K562 (cell line): Measurements from ENCODE around the gene RNF144A. TPM values are rescaled to one million over a fixed set of nuclear protein-coding genes. Genes with fewer than 3 reads are reported as not detected.

ENCODE experiments used
- ATAC-seq: fragments of 200-7000 bp; cut with Tn5 transposase; 3 replicates; pipeline ENCODE4 v1.9.1; 2020; ENCODE audit warnings: moderate library complexity
- BruUV-seq: library from RNA; stranded (reverse); fragments of 400-500 nt; replicated peaks from 2 replicates; lab custom pipeline; 2021; lab: Mats Ljungman, UMichigan
- CTCF ChIA-PET: fragments of 300-600 bp; formaldehyde crosslinking; extraction: SDS; loops from one replicate; lab custom pipeline; 2021; ENCODE audit warnings: low intra/inter-chr PET ratio; lab: Yijun Ruan, JAX
- POLR2A ChIA-PET: fragments of 300-600, 350-650 bp; sonication (Branson Sonifier 250); formaldehyde crosslinking; extraction: SDS; loops from one replicate; lab custom pipeline; 2021; ENCODE audit warnings: antibody characterized with exemption, inconsistent platforms; lab: Yijun Ruan, JAX
- DNase-seq, 4 experiments: peaks; one replicate each; pipeline versions ENCODE4 v3.0.0 to v3.0.0-alpha.2; 2011 to 2018; ENCODE audit warnings: low spot score in 3 of 4, mixed read lengths in 3 of 4; ENCODE audit errors: extremely low read depth in 1 of 4
- FAIRE-seq: peaks from 2 replicates; lab custom pipeline; 2011; peaks lifted over from hg19 to GRCh38; lab: Jason Lieb, UNC
- H2AFZ ChIP-seq: 2 replicates; pipeline ENCODE4 v1.6.0; 2011; ENCODE audit warnings: low read depth, low read length, control low read depth, inconsistent platforms
- H3K27ac ChIP-seq: fragments of 200-600 bp; 3 replicates; pipeline ENCODE4 v1.8.0; 2011; ENCODE audit warnings: low read depth, mild to moderate bottlenecking, control low read depth, inconsistent platforms, low read length, moderate library complexity, mixed read lengths; ENCODE audit errors: extremely low read depth
- H3K27me3 ChIP-seq, 2 experiments: fragments of 300-600 bp in 1 of 2; 2 replicates in 1 of 2; 3 replicates in 1 of 2; pipeline versions ENCODE4 v1.6.0 to v1.8.0; 2011; ENCODE audit warnings: inconsistent platforms in 2 of 2, low read length in 2 of 2, mild to moderate bottlenecking in 1 of 2, mixed read lengths in 1 of 2, moderate library complexity in 1 of 2; ENCODE audit not compliant: control insufficient read depth in 2 of 2, insufficient read depth in 2 of 2
- H3K36me3 ChIP-seq: fragments of 300-600 bp; 3 replicates; pipeline ENCODE4 v1.8.0; 2011; ENCODE audit warnings: mild to moderate bottlenecking, low read length, inconsistent platforms; ENCODE audit not compliant: control insufficient read depth, insufficient read depth
- H3K4me1 ChIP-seq, 2 experiments: fragments of 200-600 bp in 1 of 2; replicated peaks in 1 of 2; 2 replicates in 1 of 2; 3 replicates in 1 of 2; pipeline versions ENCODE4 v1.5.1 to v1.8.0; 2011; ENCODE audit warnings: inconsistent platforms in 2 of 2, low read length in 2 of 2, mild to moderate bottlenecking in 1 of 2, mixed read lengths in 1 of 2, moderate library complexity in 1 of 2; ENCODE audit not compliant: control insufficient read depth in 2 of 2, insufficient read depth in 2 of 2
- H3K4me2 ChIP-seq: 2 replicates; pipeline ENCODE4 v1.6.1; 2011; ENCODE audit warnings: low read length, control low read depth, inconsistent platforms, mixed read lengths; ENCODE audit not compliant: insufficient read depth
- H3K4me3 ChIP-seq: fragments of 200-600 bp; sonication (generic), shearing (Covaris generic); 2 replicates; pipeline ENCODE4 v1.5.1; 2016; ENCODE audit warnings: control low read depth, inconsistent platforms
- H3K79me2 ChIP-seq: fragments of 200-600 bp; 3 replicates; pipeline ENCODE4 v1.8.0; 2011; ENCODE audit warnings: low read length, inconsistent platforms; ENCODE audit not compliant: control insufficient read depth, insufficient read depth
- H3K9ac ChIP-seq, 2 experiments: 2 replicates each; pipeline versions ENCODE4 v1.6.0 to v1.6.1; 2011; ENCODE audit warnings: low read depth in 2 of 2, low read length in 2 of 2, control low read depth in 1 of 2, inconsistent platforms in 1 of 2, mild to moderate bottlenecking in 1 of 2, mixed read lengths in 1 of 2; ENCODE audit not compliant: insufficient read depth in 1 of 2
- H3K9me1 ChIP-seq: one replicate; pipeline ENCODE4 v1.6.0; 2011; ENCODE audit warnings: inconsistent platforms, mild to moderate bottlenecking, low read length, moderate library complexity; ENCODE audit not compliant: control insufficient read depth, insufficient read depth
- H3K9me3 ChIP-seq: replicated peaks from 2 replicates; pipeline ENCODE4 v1.5.1; 2011; ENCODE audit warnings: low read depth, low read length, inconsistent platforms; ENCODE audit not compliant: control insufficient read depth, insufficient read depth
- H4K20me1 ChIP-seq: replicated peaks from 2 replicates; pipeline ENCODE4 v1.6.1; 2011; ENCODE audit warnings: low read length, inconsistent platforms, mixed read lengths; ENCODE audit not compliant: control insufficient read depth, insufficient read depth
- CTCF ChIP-seq, 3 experiments: IDR thresholded peaks in 2 of 3; conservative IDR thresholded peaks in 1 of 3; 2 replicates each; pipeline ENCODE4 v1.5.1; 2011 to 2012; ENCODE audit warnings: low read length in 3 of 3, mild to moderate bottlenecking in 3 of 3, control low read depth in 2 of 3, improper control_type of control experiment in 1 of 3, inconsistent platforms in 1 of 3, low read depth in 1 of 3, mixed read lengths in 1 of 3, moderate library complexity in 1 of 3; ENCODE audit not compliant: insufficient read depth in 2 of 3
- HDAC1 ChIP-seq, 2 experiments: fragments of 450-650 bp; IDR thresholded peaks; 2 replicates each; pipeline ENCODE4 v1.6.1; 2016 to 2017; ENCODE audit warnings: inconsistent platforms in 1 of 2, mild to moderate bottlenecking in 1 of 2, moderate library complexity in 1 of 2
- NFATC3 ChIP-seq: fragments of 450-650 bp; IDR thresholded peaks from 2 replicates; pipeline ENCODE4 v1.6.1; 2017; ENCODE audit warnings: mild to moderate bottlenecking
- PTTG1 ChIP-seq: fragments of 450-650 bp; IDR thresholded peaks from 2 replicates; pipeline ENCODE4 v1.6.1; 2016; ENCODE audit warnings: low read depth, mild to moderate bottlenecking, missing genetic modification characterization, missing compliant biosample characterization
- WGBS: fragments of 100-300 bp; shearing (Covaris generic); methylation state at CpG from one replicate; pipeline ENCODE4 v1.1.6; 2016; ENCODE audit warnings: low coverage, mixed read lengths; ENCODE audit not compliant: insufficient coverage; ENCODE audit errors: missing lambda C conversion rate; 5-methylcytosine and 5-hydroxymethylcytosine counted together
- in situ Hi-C: fragments of 300-500 bp; cut with MboI; formaldehyde crosslinking; loops from 4 replicates; pipeline ENCODE4 v1.15.0; 2018; ENCODE audit warnings: inconsistent platforms, mixed read lengths
- intact Hi-C: fragments of 100-400 bp; cut with micrococcal nuclease; formaldehyde crosslinking; loops from 2 replicates; pipeline ENCODE4 v1.14.2; 2022
- polyA plus RNA-seq, 8 experiments: library from polyadenylated mRNA; depleted of rRNA in 4 of 8; stranded (reverse) in 5 of 8; unstranded in 3 of 8; fragments of >200 nt; fragmentation: Nextera tagmentation in 2 of 8; fragmentation: Illumina TruSeq in 1 of 8; extraction: Ambion mirVana in 2 of 8; extraction: Trizol in 1 of 8; gene quantifications; 2 replicates each; pipeline versions ENCODE4 v1.2.1 to v1.2.3, GENCODE V29; 2011 to 2014; ENCODE audit warnings: inconsistent platforms in 1 of 8, missing spikeins in 1 of 8
- total RNA-seq, 7 experiments: library from RNA; depleted of rRNA in 6 of 7; stranded (reverse); fragments of >200 nt in 6 of 7; fragmentation: Illumina TruSeq in 2 of 7; extraction: Trizol in 2 of 7; gene quantifications; 2 replicates each; pipeline versions ENCODE4 v1.2.1 to v1.2.3, GENCODE V29; 2011 to 2021; ENCODE audit warnings: low replicate concordance in 1 of 7

RNF144A gene
- total and polyA plus RNA-seq, 9 of the 15 experiments (the other 6 are each of a cell fraction or from before 2014, with no cell fraction given), result 0.96 to 11.3 (median 6.2) TPM

DNA sequence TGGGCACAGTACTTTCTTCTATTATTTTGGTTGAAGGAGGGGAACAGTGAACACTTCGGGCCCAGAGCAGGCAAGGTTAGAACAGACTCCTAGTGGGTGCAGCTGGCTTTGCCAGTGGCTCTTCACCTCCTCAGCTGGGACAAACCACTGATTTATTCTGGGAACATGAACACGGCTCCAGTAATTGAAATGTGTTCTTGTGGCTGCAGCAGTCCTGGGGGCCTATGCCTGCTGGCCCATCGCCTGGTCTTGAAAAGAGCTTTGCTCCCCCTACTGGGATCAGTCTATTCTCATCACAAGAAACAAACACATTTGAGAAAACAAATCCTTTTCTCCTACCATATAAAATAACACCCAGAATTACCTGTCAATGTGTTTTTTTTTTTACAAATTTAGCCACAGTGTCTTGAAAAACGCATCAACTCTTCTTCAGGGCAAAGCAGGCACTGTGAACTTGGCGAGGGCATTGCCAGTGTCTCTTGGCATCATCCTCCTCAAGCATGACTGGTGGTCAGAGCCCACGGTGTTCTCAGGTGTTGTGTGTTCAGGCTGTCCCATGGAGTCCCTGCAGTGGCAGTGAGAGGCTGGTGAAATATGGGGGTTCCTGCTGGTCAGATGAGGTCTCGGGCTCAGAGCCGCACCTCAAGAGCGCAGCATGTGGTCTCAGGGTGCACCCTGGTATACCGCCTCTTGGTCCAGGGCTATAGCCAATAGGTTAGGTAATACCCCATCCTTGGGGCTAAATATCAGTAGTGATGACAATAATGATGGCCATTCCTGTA lies 51.3 kb downstream of the RNF144A start:
- DNase-seq (no peak), ATAC-seq (no peak)
- in situ Hi-C loops, result no loop called here
- Histone ChIP-seq H3K36me3 (no peaks in the 10 kb centered on the region), H3K9ac (no peak overlapping the region), H4K20me1 (no peaks in the 10 kb centered on the region), H3K4me3 (no peak overlapping the region), H3K4me1 (no peaks in the 10 kb centered on the region; a peak in 1 of 5 replicates), H2AFZ (no peak overlapping the region)
- ChIA-PET POLR2A (no interaction called here), CTCF (no interaction called here)
- WGBS, result 58% methylated on average over 10 of the region's 10 CpGs
- no TSS peak for BruUV-seq
- TF ChIP-seq NFATC3 (no peak), CTCF (IDR thresholded peaks at IDR 0.05 in 2 of 3, conservative IDR thresholded peaks at IDR 0.05 in 1 of 3; ENCODE audit: insufficient read depth in 2 of 3, low read depth in 1 of 3, low read length in 3 of 3) (0 out of 6 replicates have a peak, but pooled peaks of 1 of the 3 experiments have one; percentile 5), HDAC1 (IDR thresholded peaks at IDR 0.05) (no peak), PTTG1 (tag) (no peak)
- TF ChIP-seq, all 486 proteins: peak for 1
- Histone ChIP-seq H3K79me2 (no peaks in the 10 kb centered on the region), H3K27me3 (no peaks in the 10 kb centered on the region), H3K27ac (no peak overlapping the region), H3K9me3 (no peaks in the 10 kb centered on the region), H3K9me1 (no peaks in the 10 kb centered on the region), H3K4me2 (no peak overlapping the region)
- intact Hi-C loops, result no loop called here
- FAIRE-seq, result no peak
